Glomerular endothelial cell (primary cell): Measurements from ENCODE around the gene NPIPB5. TPM values are rescaled to one million over a fixed set of nuclear protein-coding genes. Genes with fewer than 3 reads are reported as not detected.
"Not testable (repeated sequence)": the region's sequence is repeated elsewhere in the genome, so short reads cannot be mapped to it uniquely, and the experiment has no call there.

Source experiments
- DNase-seq: peaks from one replicate; pipeline ENCODE4 v3.0.0-alpha.2; 2011; ENCODE audit warnings: low read depth, low spot score; ENCODE audit errors: extremely low read depth
- total RNA-seq: library from RNA; depleted of rRNA; stranded (reverse); fragments of >200 nt; gene quantifications from 2 replicates; pipeline ENCODE4 v1.2.3, GENCODE V29; 2015

Gene NPIPB5
- total RNA-seq: 31.7 and 194 TPM in 2 replicates

DNA sequence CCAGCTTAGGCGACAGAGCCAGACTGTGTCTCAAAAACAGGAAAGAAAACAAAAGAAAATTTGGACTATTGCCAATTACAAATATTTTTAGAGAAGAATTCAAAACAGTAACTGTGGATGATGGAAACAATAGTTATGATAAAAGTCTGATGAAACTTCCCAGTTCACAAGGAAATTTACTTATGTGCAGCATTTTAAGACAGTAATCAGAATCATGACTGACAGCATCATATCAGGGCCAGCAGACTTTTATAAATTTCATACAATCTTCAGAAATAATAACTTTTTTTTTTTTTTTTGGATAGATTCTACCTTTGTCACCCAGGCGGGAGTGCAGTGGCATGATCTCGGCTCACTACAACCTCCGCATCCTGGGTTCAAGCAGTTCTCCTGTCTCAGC, at the start of gene NPIPB5:
Gene NPIPB5 (plus strand): TSS at position 301 of the 400 bp plus-strand sequence. CDS start 2,911 bp downstream, outside the sequence.
- not testable (repeated sequence) for DNase-seq

- not testable (repeated sequence) for DNase-seq
These were observed 41.8 kb upstream of the NPIPB5 start for GRCh38 chr16:22468846-22469245.

DNA sequence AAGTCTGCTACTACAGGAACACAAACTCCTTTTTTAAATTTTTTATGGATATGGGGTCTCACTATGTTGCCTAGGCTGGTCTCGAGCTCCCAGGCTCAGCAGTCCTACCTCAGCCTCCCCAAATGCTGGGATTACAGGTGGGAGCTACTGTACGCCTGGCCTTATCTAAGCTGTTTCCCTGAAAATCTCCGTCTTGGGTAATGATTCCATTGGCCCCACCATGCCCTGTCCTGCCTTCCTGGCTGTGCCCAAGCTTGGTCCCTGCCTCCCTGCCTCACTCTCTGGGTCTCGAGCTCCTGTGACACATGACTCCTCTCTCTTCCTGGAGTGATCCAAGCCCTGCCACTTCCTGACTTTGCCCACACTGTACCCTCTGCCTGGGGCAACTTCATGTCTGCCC, 27.3 kb downstream of the NPIPB5 start:
- not testable (repeated sequence) for DNase-seq

GRCh38 chr16:22544809-22545208, 34.1 kb downstream of the NPIPB5 start:
- DNase-seq: not testable (repeated sequence)

- not testable (repeated sequence) for DNase-seq
These were observed 35.9 kb downstream of the NPIPB5 start for GRCh38 chr16:22546630-22547029.

GRCh38 chr16:22547170-22547765, 36.6 kb downstream of the NPIPB5 start:
- DNase-seq: not testable (repeated sequence)

- DNase-seq: not testable (repeated sequence)
These were observed 39.2 kb downstream of the NPIPB5 start for GRCh38 chr16:22549853-22550252.

- not testable (repeated sequence) for DNase-seq
These were observed 40.5 kb downstream of the NPIPB5 start for GRCh38 chr16:22551143-22551542.

DNA sequence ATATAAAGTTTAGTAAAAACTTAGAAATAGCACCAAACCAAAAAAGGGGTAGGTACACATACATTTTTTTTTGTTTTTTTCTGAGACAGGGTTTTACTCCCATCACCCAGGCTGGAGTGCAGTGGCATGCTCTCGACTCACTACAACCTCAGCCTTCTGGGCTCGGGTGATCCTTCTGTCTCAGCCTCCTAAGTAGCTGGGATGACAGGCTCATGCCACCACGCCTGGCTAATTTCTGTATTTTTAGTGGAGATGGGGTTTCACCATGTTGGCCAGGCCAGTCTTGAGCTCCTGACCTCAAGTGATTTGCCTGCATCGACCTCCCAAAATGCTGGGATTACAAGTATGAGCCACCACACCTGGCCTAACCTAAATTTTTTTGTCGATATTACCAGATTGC, 41.0 kb downstream of the NPIPB5 start:
- DNase-seq: not testable (repeated sequence)

DNA sequence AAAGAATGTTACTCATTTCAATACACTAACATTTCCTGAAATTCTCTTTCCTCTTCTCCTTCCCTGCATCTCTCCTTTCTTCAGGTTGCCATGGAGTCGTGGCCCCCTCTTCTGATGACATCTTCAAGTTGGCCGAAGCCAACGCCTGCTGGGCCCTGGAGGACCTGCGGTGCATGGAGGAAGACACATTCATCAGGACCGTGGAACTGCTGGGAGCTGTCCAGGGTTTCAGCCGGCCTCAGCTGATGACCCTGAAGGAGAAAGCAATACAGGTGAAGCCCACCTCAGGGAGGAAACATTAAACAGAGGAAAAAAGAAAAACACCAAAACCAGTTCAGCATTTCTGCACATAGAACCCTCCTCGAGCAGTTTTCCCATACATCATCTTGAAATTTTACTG, 46.1 kb downstream of the NPIPB5 start:
- not testable (repeated sequence) for DNase-seq

Other genes starting within 250 kb of the NPIPB5 start
- 25.0 and 27.0 TPM in 2 replicates for gene POLR3E, start 213.5 kb upstream of the NPIPB5 start, total RNA-seq
- 40.6 and 74.1 TPM in 2 replicates for gene CDR2, start 136.3 kb upstream of the NPIPB5 start, total RNA-seq